ENCODE results near the gene TRANK1.
A peak's percentile ranks its signal among the peaks of the same experiment; 100 is the strongest.
"Not testable (repeated sequence)": the region's sequence is repeated elsewhere in the genome, so short reads cannot be mapped to it uniquely, and the experiment has no call there.

Gene TRANK1

DNA sequence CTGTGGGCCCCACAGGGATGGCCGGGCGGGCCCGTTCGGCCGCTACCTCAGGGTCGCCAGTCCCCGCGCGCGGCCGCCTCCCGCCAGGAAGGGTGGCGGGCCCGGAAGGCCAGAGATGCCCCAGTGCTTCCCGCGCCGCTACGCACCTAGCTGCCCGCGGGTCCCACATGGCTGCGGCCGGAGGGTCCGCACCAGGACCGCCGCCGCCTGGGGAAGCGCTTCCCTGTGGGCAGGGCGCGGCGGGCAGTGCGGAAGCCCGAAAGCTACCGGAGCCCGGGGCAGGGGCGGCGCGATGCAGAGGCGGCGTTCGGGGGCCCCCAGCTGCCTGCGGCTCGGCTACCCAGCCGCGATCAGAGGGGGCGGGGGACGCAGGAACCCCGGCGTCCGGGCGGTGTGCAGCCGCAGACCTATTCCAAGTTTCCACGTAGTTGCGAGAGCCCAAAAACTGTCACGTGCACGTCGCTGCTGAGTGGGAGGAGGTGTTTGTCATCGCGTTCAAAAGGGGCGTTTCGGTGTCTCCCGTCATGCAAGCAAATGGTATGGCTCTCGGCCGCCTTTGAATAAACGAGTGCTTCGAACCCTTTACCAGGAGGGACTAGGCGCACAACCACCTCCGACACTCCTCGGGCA lies at the start of gene TRANK1:
Gene TRANK1 (minus strand): TSS at position 414 of the 630 bp plus-strand sequence. CDS start 245 bp downstream, at position 169.
- peak; percentile 71 for DNase-seq (ENCODE audit: low spot score)

DNA sequence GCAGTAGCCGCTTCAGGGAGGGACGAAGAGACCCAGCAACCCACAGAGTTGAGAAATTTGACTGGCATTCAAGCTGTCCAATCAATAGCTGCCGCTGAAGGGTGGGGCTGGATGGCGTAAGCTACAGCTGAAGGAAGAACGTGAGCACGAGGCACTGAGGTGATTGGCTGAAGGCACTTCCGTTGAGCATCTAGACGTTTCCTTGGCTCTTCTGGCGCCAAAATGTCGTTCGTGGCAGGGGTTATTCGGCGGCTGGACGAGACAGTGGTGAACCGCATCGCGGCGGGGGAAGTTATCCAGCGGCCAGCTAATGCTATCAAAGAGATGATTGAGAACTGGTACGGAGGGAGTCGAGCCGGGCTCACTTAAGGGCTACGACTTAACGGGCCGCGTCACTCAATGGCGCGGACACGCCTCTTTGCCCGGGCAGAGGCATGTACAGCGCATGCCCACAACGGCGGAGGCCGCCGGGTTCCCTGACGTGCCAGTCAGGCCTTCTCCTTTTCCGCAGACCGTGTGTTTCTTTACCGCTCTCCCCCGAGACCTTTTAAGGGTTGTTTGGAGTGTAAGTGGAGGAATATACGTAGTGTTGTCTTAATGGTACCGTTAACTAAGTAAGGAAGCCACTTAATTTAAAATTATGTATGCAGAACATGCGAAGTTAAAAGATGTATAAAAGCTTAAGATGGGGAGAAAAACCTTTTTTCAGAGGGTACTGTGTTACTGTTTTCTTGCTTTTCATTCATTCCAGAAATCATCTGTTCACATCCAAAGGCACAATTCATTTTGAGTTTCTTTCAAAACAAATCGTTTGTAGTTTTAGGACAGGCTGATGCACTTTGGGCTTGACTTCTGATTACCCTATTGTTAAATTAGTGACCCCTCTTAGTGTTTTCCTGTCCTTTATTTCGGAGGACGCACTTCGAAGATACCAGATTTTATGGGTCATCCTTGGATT lies 48.8 kb upstream of the TRANK1 start, which contains the start of gene MLH1:
Gene MLH1 (plus strand): TSS at position 193 of the 958 bp plus-strand sequence. CDS start 30 bp downstream, at position 223.
- peak; percentile 100 for DNase-seq (ENCODE audit: low spot score)

GRCh38 chr3:36992806-36993325 lies 48.0 kb upstream of the TRANK1 start, which contains the start of gene EPM2AIP1:
EPM2AIP1 (minus strand) TSS chr3:36993131; CDS start chr3:36993077, 54 bp downstream.
- no peak for DNase-seq (ENCODE audit: low spot score)

DNA sequence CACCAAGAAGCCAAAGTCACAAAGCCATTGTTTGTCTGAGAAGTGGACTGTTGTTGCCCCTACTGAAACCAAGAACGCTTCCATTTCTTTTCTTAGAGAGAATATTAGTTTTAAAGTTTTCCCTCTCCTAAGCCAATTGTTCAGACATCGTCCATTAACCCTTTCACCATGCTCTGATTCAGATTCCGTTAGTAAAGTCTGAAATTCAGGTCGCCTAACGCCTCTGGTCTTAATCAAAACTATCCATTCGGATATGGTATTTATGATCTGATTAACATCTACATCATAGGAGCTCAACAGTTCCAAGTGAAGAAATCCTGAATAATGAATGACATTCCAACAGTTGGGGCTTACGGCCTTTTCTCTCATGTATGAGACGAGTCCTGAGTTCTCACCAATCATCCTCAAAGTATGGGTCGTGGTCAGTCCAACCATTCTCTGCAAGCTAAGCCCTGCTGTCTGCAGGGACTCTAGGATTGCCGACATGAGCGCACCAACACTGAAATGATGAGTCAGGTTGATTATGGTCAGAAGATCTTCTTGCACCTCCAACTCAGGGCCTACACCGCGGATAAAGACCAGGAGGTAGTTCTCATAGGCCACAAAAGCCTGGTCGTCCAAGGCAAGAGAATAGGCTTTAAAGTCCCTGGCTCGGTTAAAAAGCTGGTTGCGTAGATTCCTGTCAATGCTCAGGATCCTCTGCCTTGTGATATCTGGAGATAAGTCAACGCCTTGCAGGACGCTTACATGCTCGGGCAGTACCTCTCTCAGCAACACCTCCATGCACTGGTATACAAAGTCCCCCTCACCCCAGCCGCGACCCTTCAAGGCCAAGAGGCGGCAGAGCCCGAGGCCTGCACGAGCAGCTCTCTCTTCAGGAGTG lies 47.3 kb upstream of the TRANK1 start:
- DNase-seq (ENCODE audit: low spot score): no peak

DNA sequence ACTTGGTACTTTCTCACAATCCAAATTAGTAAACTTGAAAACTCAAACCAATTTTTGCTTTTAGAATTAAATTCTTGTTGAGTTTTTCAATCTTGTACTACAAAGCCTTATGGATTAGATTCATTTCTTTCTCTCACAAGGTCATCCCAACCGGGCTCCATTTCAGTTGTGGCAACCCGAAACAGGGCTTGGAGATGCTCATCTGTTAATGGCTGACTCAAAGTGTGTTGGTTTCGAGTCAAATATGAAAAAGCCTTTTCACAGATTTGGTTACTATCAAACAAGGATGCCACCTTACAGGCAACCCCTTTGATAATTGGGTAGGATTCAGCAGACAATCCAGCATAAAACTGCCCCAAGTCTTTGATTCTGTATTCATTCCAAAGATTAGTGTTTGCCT lies 46.3 kb upstream of the TRANK1 start:
- peak; percentile 27 for DNase-seq (ENCODE audit: low spot score)

- DNase-seq (ENCODE audit: low spot score): no peak
These were observed 44.7 kb upstream of the TRANK1 start for GRCh38 chr3:36989568-36989967.

- peak; percentile 17 for DNase-seq (ENCODE audit: low spot score)
These were observed 44.2 kb upstream of the TRANK1 start for GRCh38 chr3:36989005-36989404.

DNA sequence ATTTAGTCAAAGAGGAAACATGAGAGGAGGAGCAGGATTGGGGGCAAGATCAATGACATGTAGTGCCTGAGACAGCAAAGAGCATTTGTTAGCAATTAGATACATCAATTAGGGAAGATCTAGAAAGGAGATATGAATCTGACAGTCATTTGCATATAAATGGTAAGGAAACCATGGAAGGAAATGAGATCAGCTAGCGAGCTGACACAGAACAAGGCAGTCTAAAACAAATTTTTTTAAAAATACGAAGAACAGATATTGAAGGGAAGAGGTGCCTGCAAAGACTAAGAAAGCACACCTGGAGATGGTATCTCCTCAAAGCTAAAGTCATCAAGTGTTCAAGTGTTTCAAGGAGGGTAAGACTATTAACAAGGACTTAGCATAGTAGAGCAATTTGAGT lies 43.5 kb upstream of the TRANK1 start:
- no peak for DNase-seq (ENCODE audit: low spot score)

DNA sequence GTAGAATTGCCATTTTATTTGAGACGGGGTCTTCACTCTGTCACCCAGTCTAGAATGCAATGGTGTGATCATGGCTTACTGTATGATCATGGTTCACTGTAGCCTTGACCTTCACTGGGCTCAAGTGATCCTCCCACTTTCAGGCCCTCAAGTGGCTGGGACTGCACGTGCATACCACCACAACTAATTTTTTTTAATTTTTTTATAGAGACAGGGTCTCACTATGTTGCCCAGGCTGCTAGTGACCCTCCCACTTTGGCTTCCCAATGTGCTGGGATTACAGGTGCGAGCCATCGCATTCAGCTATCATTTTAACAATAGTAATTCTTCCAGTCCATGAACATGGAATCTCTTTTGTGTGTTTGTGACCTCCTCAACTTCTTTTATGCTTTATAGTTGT lies 36.2 kb upstream of the TRANK1 start:
- no peak for DNase-seq (ENCODE audit: low spot score)

DNA sequence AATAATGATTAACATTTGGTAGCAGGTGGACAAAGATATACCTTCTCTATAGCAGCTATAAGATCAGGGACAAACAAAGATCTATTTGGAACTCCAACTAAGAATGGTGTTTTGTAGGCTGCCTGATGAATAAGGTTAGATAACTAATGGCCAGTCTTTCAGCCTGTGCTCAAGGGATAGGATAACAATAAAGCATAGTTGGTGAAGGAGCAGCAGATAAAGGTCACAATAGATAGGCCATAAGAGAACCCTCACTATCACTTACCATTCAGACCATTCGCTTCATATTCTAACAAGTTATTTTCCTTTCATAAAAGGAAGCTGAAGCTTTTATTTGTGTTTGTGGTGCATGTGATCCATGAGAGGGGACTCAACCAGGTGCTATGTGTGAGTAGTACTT lies 28.3 kb upstream of the TRANK1 start:
- no peak for DNase-seq (ENCODE audit: low spot score)

- DNase-seq (ENCODE audit: low spot score): no peak
These were observed 27.3 kb upstream of the TRANK1 start for GRCh38 chr3:36972163-36972562.

GRCh38 chr3:36969540-36970432 lies 24.9 kb upstream of the TRANK1 start:
- DNase-seq (ENCODE audit: low spot score): peak; percentile 73

DNA sequence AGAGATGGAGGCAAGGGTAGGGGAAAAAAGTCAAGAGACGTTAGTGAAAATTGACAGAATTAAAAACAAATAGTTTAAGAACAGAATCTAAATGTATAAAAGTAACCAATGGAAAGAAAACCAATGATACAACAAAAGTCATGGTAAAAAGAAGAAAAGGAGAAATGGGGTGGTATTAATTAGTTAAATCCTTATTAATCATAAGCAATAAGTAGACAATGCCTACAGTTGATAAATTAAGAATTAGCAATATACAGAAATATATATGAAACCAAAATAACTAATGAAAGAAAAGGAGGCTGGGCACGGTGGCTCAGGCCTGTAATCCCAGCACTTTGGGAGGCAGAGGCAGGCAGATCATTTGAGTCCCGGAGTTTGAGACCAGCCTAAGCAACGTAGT lies 24.2 kb upstream of the TRANK1 start:
- DNase-seq (ENCODE audit: low spot score): no peak

- no peak for DNase-seq (ENCODE audit: low spot score)
These were observed 20.6 kb upstream of the TRANK1 start for GRCh38 chr3:36965440-36965839.

DNA sequence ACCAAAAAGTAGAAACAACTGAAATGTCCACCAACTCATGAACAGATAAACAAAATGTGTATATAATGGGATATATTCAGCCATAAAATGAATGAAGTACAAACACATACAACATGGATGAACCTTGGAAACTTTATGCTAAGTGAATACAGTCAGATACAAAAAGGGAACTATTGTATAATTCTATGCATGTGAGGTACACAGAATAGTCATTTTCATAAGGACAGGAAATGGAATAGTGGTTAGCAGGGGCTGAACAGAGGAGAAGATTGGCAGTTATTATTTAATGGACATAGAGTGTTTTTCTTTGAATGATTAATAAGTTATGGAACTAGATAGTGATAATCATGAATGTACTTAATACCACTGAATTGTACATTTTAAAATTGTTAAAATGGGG lies 20.0 kb upstream of the TRANK1 start:
- no peak for DNase-seq (ENCODE audit: low spot score)

DNA sequence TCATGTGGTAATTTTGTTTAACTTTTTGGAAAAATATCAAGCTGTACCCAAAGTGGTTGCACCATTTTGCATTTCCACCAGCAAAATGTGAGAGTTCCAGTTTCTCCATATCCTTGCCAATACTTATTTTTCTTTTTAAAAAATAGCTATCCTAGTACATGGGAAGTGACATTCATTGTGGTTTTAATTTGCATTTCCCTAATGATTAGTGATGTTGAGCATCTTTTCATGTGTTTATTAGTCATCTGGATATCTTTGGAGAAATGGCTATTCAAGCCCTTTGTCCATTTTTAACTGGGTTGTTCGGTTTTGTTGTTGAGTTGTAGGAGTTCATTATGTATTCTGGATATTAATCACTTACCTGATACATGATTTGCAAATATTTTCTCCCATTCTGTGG lies 19.5 kb upstream of the TRANK1 start:
- DNase-seq (ENCODE audit: low spot score): no peak

GRCh38 chr3:36963008-36963407 lies 18.2 kb upstream of the TRANK1 start:
- DNase-seq (ENCODE audit: low spot score): not testable (repeated sequence)

- DNase-seq (ENCODE audit: low spot score): no peak
These were observed 15.6 kb upstream of the TRANK1 start for GRCh38 chr3:36960502-36960901.

GRCh38 chr3:36959821-36960220 lies 15.0 kb upstream of the TRANK1 start:
- DNase-seq (ENCODE audit: low spot score): no peak

DNA sequence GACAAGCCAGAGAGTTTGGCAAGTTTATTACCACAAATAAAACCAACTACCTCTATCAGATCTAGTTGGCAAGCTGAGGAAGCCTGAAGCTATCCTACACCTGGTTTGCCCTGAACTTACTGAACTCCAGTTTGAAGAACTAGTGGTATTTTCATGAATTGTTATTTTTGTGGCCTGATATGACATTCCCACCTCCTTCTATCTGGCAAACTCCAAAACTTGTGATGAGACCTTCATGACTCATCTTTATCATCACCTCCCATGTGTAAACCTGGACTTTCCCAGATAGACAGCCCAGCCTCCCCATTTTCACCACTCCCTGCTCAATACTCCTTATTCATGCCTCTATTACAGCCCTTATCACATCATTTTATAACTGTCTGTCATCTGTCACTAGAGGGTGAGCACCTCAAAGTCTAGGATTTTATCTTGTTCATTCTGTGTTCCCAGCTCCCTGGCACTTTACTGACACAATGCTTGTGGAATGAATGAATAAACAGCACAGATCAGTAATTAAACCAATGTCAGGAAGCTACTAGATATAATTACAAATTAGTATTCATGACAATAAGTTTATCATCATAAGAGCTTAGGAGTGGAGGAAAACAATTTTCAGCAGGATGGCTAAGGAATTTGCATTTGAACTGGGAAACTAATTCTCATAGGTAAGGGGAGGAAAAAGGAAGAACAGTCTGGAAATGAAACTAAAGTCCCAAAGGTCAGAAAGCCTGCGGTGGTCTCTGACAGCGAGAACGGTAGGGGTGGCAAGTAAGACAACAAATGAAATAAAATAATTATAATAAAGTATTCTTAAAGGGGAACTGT lies 13.2 kb upstream of the TRANK1 start:
- DNase-seq (ENCODE audit: low spot score): no peak

Data from NAMALWA (cell line).